22Rv1 (cell line): ENCODE results near the gene STRN4.
"Not testable (repeated sequence)": the region's sequence is repeated elsewhere in the genome, so short reads cannot be mapped to it uniquely, and the experiment has no call there.

Experiments used
- H3K27ac ChIP-seq: fragments of 450-650 bp; 2 replicates; pipeline ENCODE4 v1.5.1; 2017
- CTCF ChIP-seq: fragments of 450-650 bp; IDR thresholded peaks from 2 replicates; pipeline ENCODE4 v1.5.1; 2017; ENCODE audit warnings: mild to moderate bottlenecking
- ZFX ChIP-seq: fragments of 450-650 bp; IDR thresholded peaks from 2 replicates; pipeline ENCODE4 v1.6.1; 2017; ENCODE audit warnings: antibody characterized with exemption, borderline replicate concordance

The STRN4 gene

GRCh38 chr19:46717034-46717715, 29.1 kb downstream of the STRN4 start, which contains the start of gene PRKD2:
Gene PRKD2 (minus strand): TSS chr19:46717114. CDS start chr19:46716370, 744 bp downstream.
- peak within 1 kb of the TSS; percentile 51 for H3K27ac ChIP-seq
- TF ChIP-seq CTCF: no peak
- TF ChIP-seq ZFX: no peak

GRCh38 chr19:46716672-46717033, 29.6 kb downstream of the STRN4 start:
- no peak for TF ChIP-seq ZFX
- TF ChIP-seq CTCF: no peak

GRCh38 chr19:46715975-46716671, 30.1 kb downstream of the STRN4 start:
- TF ChIP-seq ZFX (no peak), CTCF (no peak)
- H3K27ac ChIP-seq: peak overlapping the region; percentile 51

More at GRCh38 chr19:46716672-46717033, 29.6 kb downstream of the STRN4 start:
- peak overlapping the region; percentile 51 for H3K27ac ChIP-seq

- no peak overlapping the region for H3K27ac ChIP-seq
- TF ChIP-seq CTCF: no peak
- no peak for TF ChIP-seq ZFX
Observed at GRCh38 chr19:46715620-46715974, 30.7 kb downstream of the STRN4 start.

- no peak overlapping the region for H3K27ac ChIP-seq
- TF ChIP-seq ZFX: no peak
- TF ChIP-seq CTCF: no peak
Observed at GRCh38 chr19:46714444-46715106, 31.7 kb downstream of the STRN4 start.

- TF ChIP-seq CTCF (no peak), ZFX (no peak)
- H3K27ac ChIP-seq: no peak overlapping the region
Observed at GRCh38 chr19:46713781-46714443, 32.3 kb downstream of the STRN4 start.

GRCh38 chr19:46712768-46713338, 33.4 kb downstream of the STRN4 start:
- not testable (repeated sequence) for H3K27ac ChIP-seq
